ENCODE measurements around the gene CHST11. TPM values are rescaled to one million over a fixed set of nuclear protein-coding genes. Genes with fewer than 3 reads are reported as not detected.

The CHST11 gene
- total RNA-seq, 1 experiment from 2014 or later, result 0.25 TPM

- TF ChIP-seq CTCF (IDR thresholded peaks at IDR 0.05; ENCODE audit: insufficient read depth in 1 of 2, low read depth in 1 of 2, low read length in 1 of 2, severe bottlenecking in 1 of 2, unreplicated experiment in 1 of 2), result no peak
- no peaks in the 10 kb centered on the region for H3K27me3 Mint-ChIP-seq (ENCODE audit: insufficient read depth, unreplicated experiment)
- intact Hi-C loops (cut with micrococcal nuclease; ENCODE audit: unreplicated experiment), result loop anchor here (10.0 kb wide), 1 partner anchor 155 kb away; the partner anchor contains the start of gene SLC41A2
- no TSS peak for BruUV-seq (replicated peaks)
- no peak overlapping the region for H3K27ac Mint-ChIP-seq (ENCODE audit: unreplicated experiment)
- H3K9me3 Mint-ChIP-seq (ENCODE audit: unreplicated experiment), result no peaks in the 10 kb centered on the region
- no peaks in the 10 kb centered on the region for H3K36me3 Mint-ChIP-seq (ENCODE audit: insufficient read depth, unreplicated experiment)
- CTCF ChIA-PET, result no interaction called here
- no peak for DNase-seq
- no peaks in the 10 kb centered on the region; the same call in 1 of the 2 replicates for H3K27me3 ChIP-seq (replicated peaks; ENCODE audit: control insufficient read depth, insufficient read depth, low read length)
- POLR2A ChIA-PET, result no interaction called here
- no peak overlapping the region for H3K4me3 ChIP-seq (ENCODE audit: low read depth, low read length)
- H3K4me1 Mint-ChIP-seq (ENCODE audit: low read depth, unreplicated experiment), result no peaks in the 10 kb centered on the region
- no peaks in the 10 kb centered on the region for H3K9me3 ChIP-seq
- H3K4me1 ChIP-seq, result no peaks in the 10 kb centered on the region
- no peak overlapping the region for H3K4me3 Mint-ChIP-seq (ENCODE audit: unreplicated experiment)
- no peaks in the 10 kb centered on the region for H3K36me3 ChIP-seq (ENCODE audit: control insufficient read depth, insufficient read depth, low read length)
Observed at GRCh38 chr12:104799458-104799857, 342.7 kb downstream of the CHST11 start.

DNA sequence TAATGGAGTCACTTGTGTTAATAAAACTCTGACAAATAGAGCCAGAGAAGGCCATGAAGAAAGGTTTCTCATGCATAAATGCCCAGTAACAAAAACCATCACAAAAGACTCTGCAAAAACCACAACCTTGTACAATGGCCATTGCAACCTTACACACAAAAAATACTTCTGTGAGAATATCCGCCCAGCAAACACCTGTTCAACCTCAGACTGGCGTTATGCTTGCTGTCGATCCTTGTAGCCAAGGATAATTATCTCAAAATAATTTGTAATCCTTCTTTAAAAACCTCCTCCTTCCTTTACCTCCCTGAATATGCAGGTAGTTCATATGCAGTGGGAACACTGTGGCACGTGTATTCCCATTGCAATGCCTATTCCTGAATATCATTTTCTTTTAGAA is 344.3 kb downstream of the CHST11 start:
- POLR2A ChIA-PET, result no interaction called here
- intact Hi-C loops (cut with micrococcal nuclease; ENCODE audit: unreplicated experiment), result no loop called here
- no peaks in the 10 kb centered on the region for H3K36me3 ChIP-seq (ENCODE audit: control insufficient read depth, insufficient read depth, low read length)
- Mint-ChIP-seq H3K9me3 (ENCODE audit: unreplicated experiment) (no peaks in the 10 kb centered on the region), H3K4me3 (ENCODE audit: unreplicated experiment) (no peak overlapping the region), H3K27ac (ENCODE audit: unreplicated experiment) (no peak overlapping the region), H3K27me3 (ENCODE audit: insufficient read depth, unreplicated experiment) (no peaks in the 10 kb centered on the region), H3K36me3 (ENCODE audit: insufficient read depth, unreplicated experiment) (no peaks in the 10 kb centered on the region), H3K4me1 (ENCODE audit: low read depth, unreplicated experiment) (no peaks in the 10 kb centered on the region)
- CTCF ChIA-PET, result no interaction called here
- no peak for TF ChIP-seq CTCF (IDR thresholded peaks at IDR 0.05; ENCODE audit: insufficient read depth in 1 of 2, low read depth in 1 of 2, low read length in 1 of 2, severe bottlenecking in 1 of 2, unreplicated experiment in 1 of 2)
- no peaks in the 10 kb centered on the region for H3K4me1 ChIP-seq
- no TSS peak for BruUV-seq (replicated peaks)
- H3K4me3 ChIP-seq (ENCODE audit: low read depth, low read length), result no peak overlapping the region
- no peaks in the 10 kb centered on the region for H3K9me3 ChIP-seq
- no peaks in the 10 kb centered on the region for H3K27me3 ChIP-seq (replicated peaks; ENCODE audit: control insufficient read depth, insufficient read depth, low read length)
- no peak for DNase-seq

- BruUV-seq (replicated peaks), result no TSS peak
- no peaks in the 10 kb centered on the region for H3K36me3 Mint-ChIP-seq (ENCODE audit: insufficient read depth, unreplicated experiment)
- POLR2A ChIA-PET, result no interaction called here
- Histone ChIP-seq H3K4me3 (ENCODE audit: low read depth, low read length) (no peak overlapping the region), H3K27me3 (replicated peaks; ENCODE audit: control insufficient read depth, insufficient read depth, low read length) (no peaks in the 10 kb centered on the region), H3K9me3 (no peaks in the 10 kb centered on the region), H3K36me3 (ENCODE audit: control insufficient read depth, insufficient read depth, low read length) (no peaks in the 10 kb centered on the region), H3K4me1 (no peaks in the 10 kb centered on the region)
- CTCF ChIA-PET, result no interaction called here
- no peaks in the 10 kb centered on the region for H3K9me3 Mint-ChIP-seq (ENCODE audit: unreplicated experiment)
- no peaks in the 10 kb centered on the region for H3K4me1 Mint-ChIP-seq (ENCODE audit: low read depth, unreplicated experiment)
- intact Hi-C loops (cut with micrococcal nuclease; ENCODE audit: unreplicated experiment), result no loop called here
- TF ChIP-seq CTCF (IDR thresholded peaks at IDR 0.05; ENCODE audit: insufficient read depth in 1 of 2, low read depth in 1 of 2, low read length in 1 of 2, severe bottlenecking in 1 of 2, unreplicated experiment in 1 of 2), result no peak
- no peak overlapping the region for H3K27ac Mint-ChIP-seq (ENCODE audit: unreplicated experiment)
- no peak overlapping the region for H3K4me3 Mint-ChIP-seq (ENCODE audit: unreplicated experiment)
- DNase-seq, result no peak
- no peaks in the 10 kb centered on the region for H3K27me3 Mint-ChIP-seq (ENCODE audit: insufficient read depth, unreplicated experiment)
Observed at GRCh38 chr12:104801427-104801826, 344.7 kb downstream of the CHST11 start.

Measured in Caco-2 (cell line).